Esophagus muscularis mucosa (tissue), 4 donors: ENCODE results near the gene SYCP2.

Experiments used
- EP300 ChIP-seq: sonication (generic); formaldehyde crosslinking; IDR thresholded peaks from one replicate; pipeline ENCODE4 v1.6.1; 2017; ENCODE audit warnings: antibody characterized with exemption
- POLR2A ChIP-seq: fragments of 450-650 bp; IDR thresholded peaks from one replicate; pipeline ENCODE4 v1.6.1; 2017; ENCODE audit warnings: antibody characterized with exemption, moderate library complexity, mild to moderate bottlenecking, low read depth
- POLR2AphosphoS5 ChIP-seq, 2 donors: sonication (generic); formaldehyde crosslinking; IDR thresholded peaks; one replicate each; pipeline ENCODE4 v1.6.1; 2017; ENCODE audit warnings: antibody characterized with exemption in 2 of 2
- TF ChIP-seq, protein P1 (sequence below), 3 experiments: fragments of 200-600 bp in 2 of 3; fragments of 450-650 bp in 1 of 3; sonication (generic) in 2 of 3; IDR thresholded peaks; one replicate each; pipeline ENCODE4 v1.5.1; 2017 to 2019; ENCODE audit warnings: antibody characterized with exemption in 3 of 3, mild to moderate bottlenecking in 2 of 3, moderate library complexity in 1 of 3

DNA sequence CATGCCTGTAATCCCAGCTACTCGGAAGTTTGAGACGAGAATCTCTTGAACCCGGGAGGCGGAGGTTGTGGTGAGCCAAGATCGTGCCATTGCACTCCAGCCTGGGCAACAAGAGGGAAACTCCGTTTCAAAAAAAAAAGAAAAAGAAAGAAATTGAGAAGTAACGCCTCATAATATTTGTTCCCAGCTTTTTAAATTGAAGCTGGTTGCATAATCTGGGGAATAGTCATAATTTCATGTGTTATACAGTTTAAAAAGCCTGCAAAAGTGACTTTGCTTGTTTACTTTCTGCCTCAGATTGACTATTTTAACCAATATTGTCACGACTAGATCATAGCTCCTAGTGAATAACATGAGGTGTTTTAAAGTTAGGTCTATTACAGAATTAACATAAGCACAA is 13.9 kb upstream of the SYCP2 start:
- TF ChIP-seq, protein P1, sequence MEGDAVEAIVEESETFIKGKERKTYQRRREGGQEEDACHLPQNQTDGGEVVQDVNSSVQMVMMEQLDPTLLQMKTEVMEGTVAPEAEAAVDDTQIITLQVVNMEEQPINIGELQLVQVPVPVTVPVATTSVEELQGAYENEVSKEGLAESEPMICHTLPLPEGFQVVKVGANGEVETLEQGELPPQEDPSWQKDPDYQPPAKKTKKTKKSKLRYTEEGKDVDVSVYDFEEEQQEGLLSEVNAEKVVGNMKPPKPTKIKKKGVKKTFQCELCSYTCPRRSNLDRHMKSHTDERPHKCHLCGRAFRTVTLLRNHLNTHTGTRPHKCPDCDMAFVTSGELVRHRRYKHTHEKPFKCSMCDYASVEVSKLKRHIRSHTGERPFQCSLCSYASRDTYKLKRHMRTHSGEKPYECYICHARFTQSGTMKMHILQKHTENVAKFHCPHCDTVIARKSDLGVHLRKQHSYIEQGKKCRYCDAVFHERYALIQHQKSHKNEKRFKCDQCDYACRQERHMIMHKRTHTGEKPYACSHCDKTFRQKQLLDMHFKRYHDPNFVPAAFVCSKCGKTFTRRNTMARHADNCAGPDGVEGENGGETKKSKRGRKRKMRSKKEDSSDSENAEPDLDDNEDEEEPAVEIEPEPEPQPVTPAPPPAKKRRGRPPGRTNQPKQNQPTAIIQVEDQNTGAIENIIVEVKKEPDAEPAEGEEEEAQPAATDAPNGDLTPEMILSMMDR (IDR thresholded peaks at IDR 0.05) = no peak
- TF ChIP-seq POLR2AphosphoS5 (IDR thresholded peaks at IDR 0.05) (no peak), POLR2A (no peak), EP300 (no peak)
